Measurements from ENCODE around the gene TRIM43. TPM values are rescaled to one million over a fixed set of nuclear protein-coding genes. Genes with fewer than 3 reads are reported as not detected.
"Not testable (repeated sequence)": the region's sequence is repeated elsewhere in the genome, so short reads cannot be mapped to it uniquely, and the experiment has no call there.

TRIM43 gene
- not detected for total RNA-seq
- polyA plus RNA-seq: not detected
- long read RNA-seq, donor 1: 0 reads
- long read RNA-seq, donor 2: 0 reads

GRCh38 chr2:95591701-95592100 is at the start of gene TRIM43:
TRIM43 (plus strand) TSS chr2:95592001; CDS start chr2:95594024, 2,023 bp downstream.
- DNase-seq; H3K4me3 ChIP-seq; H3K36me3 ChIP-seq (ENCODE audit: insufficient read depth in 1 of 2, low read depth in 1 of 2); H3K9me3 ChIP-seq; H3K27me3 ChIP-seq (ENCODE audit: insufficient read depth in 3 of 3, low read length in 2 of 3); ATAC-seq; H3K27ac ChIP-seq; intact Hi-C loops (cut with DNase I); H3K4me1 ChIP-seq: not testable (repeated sequence)
- 92 to 100% methylated on average over 1 of the region's 4 CpGs; no CpG with 5 or more reads in 1 of the 3 donors for WGBS, 3 donors

GRCh38 chr2:95551055-95551568 is 40.7 kb upstream of the TRIM43 start:
- Histone ChIP-seq H3K4me1 (no peaks in the 10 kb centered on the region), H3K27ac (no peak overlapping the region), H3K36me3 (ENCODE audit: insufficient read depth in 1 of 2, low read depth in 1 of 2) (no peaks in the 10 kb centered on the region), H3K27me3 (ENCODE audit: insufficient read depth in 3 of 3, low read length in 2 of 3) (peaks cover 0 to 4% (median 0%) of the 10 kb centered on the region in 3 donors), H3K9me3 (no peaks in the 10 kb centered on the region), H3K4me3 (no peak overlapping the region)
- TF ChIP-seq CTCF (IDR thresholded peaks at IDR 0.05): no peak
- ATAC-seq (no peak), DNase-seq (no peak)
- intact Hi-C loops (cut with DNase I): no loop called here
- 78 to 83% (median 82%) methylated on average over 17 of the region's 17 CpGs for WGBS, 3 donors

GRCh38 chr2:95552911-95553310 is 38.9 kb upstream of the TRIM43 start:
- 14 to 25% (median 25%) methylated on average over 2 of the region's 2 CpGs for WGBS, 3 donors
- Histone ChIP-seq H3K36me3 (ENCODE audit: insufficient read depth in 1 of 2, low read depth in 1 of 2) (no peaks in the 10 kb centered on the region), H3K27me3 (ENCODE audit: insufficient read depth in 3 of 3, low read length in 2 of 3) (peaks cover 0 to 4% (median 0%) of the 10 kb centered on the region in 3 donors), H3K27ac (no peak overlapping the region), H3K4me1 (no peaks in the 10 kb centered on the region), H3K4me3 (no peak overlapping the region), H3K9me3 (no peaks in the 10 kb centered on the region)
- intact Hi-C loops (cut with DNase I): no loop called here
- DNase-seq (peak; percentile 37 to 46), ATAC-seq (no peak)
- TF ChIP-seq CTCF (IDR thresholded peaks at IDR 0.05): no peak

- DNase-seq (no peak), ATAC-seq (no peak)
- intact Hi-C loops (cut with DNase I): no loop called here
- TF ChIP-seq CTCF (IDR thresholded peaks at IDR 0.05): no peak
- WGBS, 3 donors: 65 to 70% (median 70%) methylated on average over 2 of the region's 2 CpGs
- Histone ChIP-seq H3K27me3 (ENCODE audit: insufficient read depth in 3 of 3, low read length in 2 of 3) (peaks cover 0 to 7% (median 0%) of the 10 kb centered on the region in 3 donors), H3K9me3 (no peaks in the 10 kb centered on the region), H3K4me3 (no peak overlapping the region), H3K36me3 (ENCODE audit: insufficient read depth in 1 of 2, low read depth in 1 of 2) (no peaks in the 10 kb centered on the region), H3K4me1 (no peaks in the 10 kb centered on the region), H3K27ac (no peak overlapping the region)
Measured at GRCh38 chr2:95569170-95569569, 22.6 kb upstream of the TRIM43 start.

- ATAC-seq (no peak), DNase-seq (no peak)
- Histone ChIP-seq H3K4me1 (no peaks in the 10 kb centered on the region), H3K27me3 (ENCODE audit: insufficient read depth in 3 of 3, low read length in 2 of 3) (no peaks in the 10 kb centered on the region), H3K4me3 (no peak overlapping the region), H3K27ac (no peak overlapping the region), H3K36me3 (ENCODE audit: insufficient read depth in 1 of 2, low read depth in 1 of 2) (no peaks in the 10 kb centered on the region), H3K9me3 (no peaks in the 10 kb centered on the region)
- TF ChIP-seq CTCF (IDR thresholded peaks at IDR 0.05): no peak
- 64 to 85% (median 73%) methylated on average over 2 of the region's 2 CpGs for WGBS, 3 donors
- intact Hi-C loops (cut with DNase I): no loop called here
Measured at GRCh38 chr2:95573866-95574265, 17.9 kb upstream of the TRIM43 start.
